GM12873 (cell line): ENCODE data around the gene PDE6A.

ENCODE experiments used
- CTCF ChIP-seq: IDR thresholded peaks from 2 replicates; pipeline ENCODE4 v1.5.1; 2012; ENCODE audit warnings: low read depth, mild to moderate bottlenecking, moderate library complexity, low read length, control low read depth; ENCODE audit not compliant: insufficient read depth; ENCODE audit errors: missing control alignments

Gene PDE6A

DNA sequence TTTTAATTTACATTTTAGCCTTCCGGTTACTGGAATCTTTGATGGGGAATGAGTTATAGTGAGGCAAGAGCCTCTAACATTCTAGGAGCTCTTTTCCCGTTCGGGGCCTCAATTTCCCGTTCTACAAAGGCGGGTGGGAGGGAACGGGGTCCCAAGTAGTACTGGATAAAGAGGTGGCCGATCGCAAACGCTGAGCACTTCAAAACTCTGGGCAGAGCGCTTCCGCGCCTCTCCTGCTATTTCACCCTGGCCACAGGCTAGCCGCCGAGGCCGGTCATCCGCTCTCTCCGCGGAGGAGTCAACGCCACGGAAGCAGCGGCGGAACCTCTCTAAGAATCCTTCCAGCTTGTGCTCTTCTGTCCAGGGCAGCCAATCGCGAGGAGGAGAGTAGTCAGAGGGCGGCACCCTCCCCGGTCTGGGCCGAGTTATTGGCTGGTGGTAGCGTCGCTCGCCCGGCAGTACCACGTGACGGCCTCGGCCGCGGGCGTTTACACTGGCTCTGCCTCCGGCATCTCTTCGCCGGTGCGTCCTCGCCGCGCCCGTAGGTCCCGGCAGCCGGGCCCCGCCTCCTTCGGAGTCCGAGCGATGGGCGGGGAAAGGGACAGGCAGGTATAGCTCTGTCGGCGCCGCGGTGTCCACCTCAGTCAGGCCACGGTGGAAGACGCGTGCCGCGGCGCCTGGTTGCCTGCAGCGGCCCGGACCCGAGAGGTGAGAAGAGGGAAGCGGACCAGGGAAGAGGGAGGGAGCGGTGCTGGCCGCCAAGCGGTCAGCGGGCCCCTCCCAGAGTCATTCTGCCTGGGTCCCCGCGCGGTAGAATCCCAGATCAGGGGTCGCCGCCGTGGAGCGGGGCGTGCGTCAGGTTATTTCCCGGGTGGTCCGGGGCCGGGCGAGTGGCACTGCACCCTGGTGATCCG is 15.9 kb upstream of the PDE6A start, which contains the start of gene SLC26A2:
SLC26A2 (plus strand) TSS at position 487 of the 914 bp plus-strand sequence. CDS start 16,895 bp downstream, outside the sequence.
- TF ChIP-seq CTCF: no peak

- peak; percentile 78 for TF ChIP-seq CTCF
Observed at GRCh38 chr5:149959406-149960236, 15.0 kb upstream of the PDE6A start.

GRCh38 chr5:149957855-149958254 is 13.3 kb upstream of the PDE6A start:
- no peak for TF ChIP-seq CTCF

- TF ChIP-seq CTCF: no peak
Observed at GRCh38 chr5:149956685-149957084, 12.1 kb upstream of the PDE6A start.

DNA sequence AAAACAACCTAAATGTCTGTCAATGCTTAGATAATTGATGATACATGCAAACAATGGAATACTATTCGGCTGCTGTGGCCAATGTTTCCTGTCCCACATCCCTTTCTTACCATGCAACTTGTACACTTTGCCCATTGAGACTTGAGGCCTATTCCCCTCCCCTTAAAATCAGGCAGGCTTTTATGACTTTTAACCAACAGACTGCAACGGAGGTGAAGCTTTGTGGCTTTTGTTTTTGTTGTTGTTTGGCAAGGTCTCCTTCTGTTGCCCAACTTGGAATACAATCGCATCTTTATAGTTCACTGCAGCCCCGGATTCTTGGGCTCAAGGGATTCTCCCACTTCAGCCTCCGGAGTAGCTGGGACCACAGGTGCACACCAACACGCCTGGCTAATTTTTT is 10.2 kb upstream of the PDE6A start:
- no peak for TF ChIP-seq CTCF

GRCh38 chr5:149953436-149954121 is 9.0 kb upstream of the PDE6A start:
- no peak for TF ChIP-seq CTCF
